ENCODE results near the gene KCNJ18. TPM values are rescaled to one million over a fixed set of nuclear protein-coding genes. Genes with fewer than 3 reads are reported as not detected.

KCNJ18 gene
- 0.04 to 0.06 TPM in 2 of 5 replicates, not detected in the others for total RNA-seq (2022; extraction: Qiagen RNA extraction)

GRCh38 chr17:21691883-21692703 lies at the start of gene KCNJ18:
Gene KCNJ18, plus strand, starts transcription at chr17:21692523. Its CDS starts 10,264 bp downstream, at chr17:21702787.

All from A549 treated with dexamethasone at 1 μM for 4 hours (cell line).